Esophagus muscularis mucosa (tissue), 4 donors: ENCODE measurements around the gene ZNF622.

Source experiments
- CTCF ChIP-seq, 3 experiments: fragments of 200-600 bp in 2 of 3; fragments of 450-650 bp in 1 of 3; sonication (generic) in 2 of 3; IDR thresholded peaks; one replicate each; pipeline ENCODE4 v1.5.1; 2017 to 2019; ENCODE audit warnings: antibody characterized with exemption in 3 of 3, mild to moderate bottlenecking in 2 of 3, moderate library complexity in 1 of 3
- EP300 ChIP-seq: sonication (generic); formaldehyde crosslinking; IDR thresholded peaks from one replicate; pipeline ENCODE4 v1.6.1; 2017; ENCODE audit warnings: antibody characterized with exemption
- POLR2A ChIP-seq: fragments of 450-650 bp; IDR thresholded peaks from one replicate; pipeline ENCODE4 v1.6.1; 2017; ENCODE audit warnings: antibody characterized with exemption, moderate library complexity, mild to moderate bottlenecking, low read depth
- POLR2AphosphoS5 ChIP-seq, 2 donors: sonication (generic); formaldehyde crosslinking; IDR thresholded peaks; one replicate each; pipeline ENCODE4 v1.6.1; 2017; ENCODE audit warnings: antibody characterized with exemption in 2 of 2

DNA sequence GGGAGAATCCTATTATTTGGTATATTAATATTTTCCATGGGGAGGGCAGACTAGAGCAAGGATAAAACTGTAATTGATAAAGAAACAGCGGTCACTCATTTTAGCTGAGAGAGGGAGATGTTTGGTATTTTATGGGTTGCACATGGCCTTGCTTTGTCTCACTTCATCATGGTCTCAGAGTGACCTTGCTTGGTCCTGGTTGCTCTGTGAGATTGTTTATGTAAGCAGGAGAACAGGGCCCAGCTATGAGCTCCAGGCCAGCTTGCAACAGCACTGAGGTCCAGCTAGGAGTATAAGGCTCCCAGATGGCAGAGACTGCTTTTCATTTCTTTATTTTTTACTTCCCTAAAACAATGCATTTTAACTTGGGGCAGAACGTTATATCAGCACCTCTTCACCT, 50.7 kb downstream of the ZNF622 start:
- TF ChIP-seq CTCF (IDR thresholded peaks at IDR 0.05) (no peak), POLR2A (no peak), POLR2AphosphoS5 (IDR thresholded peaks at IDR 0.05) (no peak), EP300 (no peak)
